Astrocyte (in vitro differentiated cells and primary cell): ENCODE results near the gene ZBTB44. TPM values are rescaled to one million over a fixed set of nuclear protein-coding genes. Genes with fewer than 3 reads are reported as not detected.

Experiments
- DNase-seq: peaks from one replicate; pipeline ENCODE4 v3.0.0-alpha.2; 2010; ENCODE audit warnings: low read depth
- FAIRE-seq: peaks from 2 replicates; lab custom pipeline; 2011; peaks lifted over from hg19 to GRCh38; lab: Jason Lieb, UNC
- H2AFZ ChIP-seq: 2 replicates; pipeline ENCODE4 v1.6.0; 2012; ENCODE audit warnings: low read depth, low read length, inconsistent platforms
- H3K27ac ChIP-seq: 2 replicates; pipeline ENCODE4 v1.5.1; 2011; ENCODE audit warnings: low read depth, low read length, inconsistent platforms
- H3K27me3 ChIP-seq: 2 replicates; pipeline ENCODE4 v1.6.0; 2011; ENCODE audit warnings: low read length, inconsistent platforms; ENCODE audit not compliant: insufficient read depth
- H3K36me3 ChIP-seq: 2 replicates; pipeline ENCODE4 v1.5.1; 2011; ENCODE audit warnings: low read length, inconsistent platforms; ENCODE audit not compliant: insufficient read depth
- H3K4me1 ChIP-seq: 2 replicates; pipeline ENCODE4 v1.5.1; 2011; ENCODE audit warnings: low read length, inconsistent platforms; ENCODE audit not compliant: insufficient read depth
- H3K4me2 ChIP-seq: 2 replicates; pipeline ENCODE4 v1.6.0; 2012; ENCODE audit warnings: low read length, inconsistent platforms
- H3K4me3 ChIP-seq: 2 replicates; pipeline ENCODE4 v1.5.1; 2011; ENCODE audit warnings: low read depth, mild to moderate bottlenecking, low read length, inconsistent platforms; ENCODE audit not compliant: insufficient read depth
- H3K79me2 ChIP-seq: 2 replicates; pipeline ENCODE4 v1.6.0; 2012; ENCODE audit warnings: mild to moderate bottlenecking, low read length, inconsistent platforms; ENCODE audit not compliant: insufficient read depth
- H3K9ac ChIP-seq: 2 replicates; pipeline ENCODE4 v1.6.0; 2012; ENCODE audit warnings: mild to moderate bottlenecking, low read length, inconsistent platforms
- H3K9me3 ChIP-seq: 2 replicates; pipeline ENCODE4 v1.5.1; 2012; ENCODE audit warnings: low read depth, mild to moderate bottlenecking, low read length, inconsistent platforms; ENCODE audit not compliant: insufficient read depth
- H4K20me1 ChIP-seq: 2 replicates; pipeline ENCODE4 v1.6.0; 2012; ENCODE audit warnings: low read length, inconsistent platforms; ENCODE audit not compliant: insufficient read depth
- H3K27ac Mint-ChIP-seq: one replicate; pipeline ENCODE4 v1.8.0; 2021; ENCODE audit warnings: mild to moderate bottlenecking, mixed read lengths; ENCODE audit not compliant: unreplicated experiment
- H3K27me3 Mint-ChIP-seq: one replicate; pipeline ENCODE4 v1.8.0; 2021; ENCODE audit warnings: low read depth, mixed read lengths; ENCODE audit not compliant: unreplicated experiment
- H3K36me3 Mint-ChIP-seq: one replicate; pipeline ENCODE4 v1.8.0; 2021; ENCODE audit warnings: low read depth, mixed read lengths; ENCODE audit not compliant: unreplicated experiment
- H3K4me1 Mint-ChIP-seq: one replicate; pipeline ENCODE4 v1.8.0; 2021; ENCODE audit warnings: low read depth, mixed read lengths; ENCODE audit not compliant: unreplicated experiment
- H3K4me3 Mint-ChIP-seq: one replicate; pipeline ENCODE4 v1.8.0; 2021; ENCODE audit warnings: mild to moderate bottlenecking, moderate library complexity, mixed read lengths; ENCODE audit not compliant: unreplicated experiment
- H3K9me3 Mint-ChIP-seq: one replicate; pipeline ENCODE4 v1.8.0; 2021; ENCODE audit warnings: mild to moderate bottlenecking, mixed read lengths; ENCODE audit not compliant: unreplicated experiment
- EZH2 ChIP-seq: IDR thresholded peaks from 2 replicates; pipeline ENCODE4 v1.6.1; 2012; ENCODE audit warnings: mild to moderate bottlenecking, low read length, inconsistent platforms; ENCODE audit not compliant: insufficient read depth
- total RNA-seq: library from RNA; stranded (reverse); gene quantifications from 2 replicates; pipeline ENCODE4 v1.2.1, GENCODE V29; 2021
- TF ChIP-seq, protein P1 (sequence below): IDR thresholded peaks from 2 replicates; pipeline ENCODE4 v1.5.1; 2011; ENCODE audit warnings: low read depth, mild to moderate bottlenecking, inconsistent platforms, low read length, moderate library complexity; ENCODE audit not compliant: insufficient read depth

Gene ZBTB44
- total RNA-seq, 1 donor from 2014 or later: 25.3 TPM

DNA sequence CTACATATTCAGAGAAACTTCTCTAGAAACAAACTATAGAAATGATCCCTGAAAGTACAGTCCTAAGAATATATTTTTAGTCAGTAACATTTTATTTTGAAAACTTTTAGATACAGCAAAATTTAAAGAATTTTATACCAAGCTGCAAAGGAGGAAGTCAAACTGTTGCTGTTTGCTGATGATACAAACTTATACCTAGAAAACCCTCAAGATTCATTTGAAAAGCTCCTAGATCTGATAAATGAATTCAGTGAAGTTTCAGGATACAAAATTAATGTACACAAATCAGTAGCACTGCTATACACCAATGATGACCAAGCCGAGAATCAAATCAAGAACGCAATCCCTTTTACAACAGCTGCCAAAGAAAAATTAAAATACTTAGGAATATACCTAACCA is 10.1 kb downstream of the ZBTB44 start:
- Mint-ChIP-seq H3K4me3 (no peak overlapping the region), H3K9me3 (peaks cover 7% of the 10 kb centered on the region), H3K27me3 (no peaks in the 10 kb centered on the region), H3K27ac (no peak overlapping the region), H3K36me3 (peaks cover 7% of the 10 kb centered on the region), H3K4me1 (no peaks in the 10 kb centered on the region)
- no peaks in the 10 kb centered on the region for H3K27me3 ChIP-seq
- peaks cover 25% of the 10 kb centered on the region for H3K79me2 ChIP-seq
- H3K9ac ChIP-seq: no peak overlapping the region
- no peak for DNase-seq
- H3K36me3 ChIP-seq: no peaks in the 10 kb centered on the region
- TF ChIP-seq, protein P1, sequence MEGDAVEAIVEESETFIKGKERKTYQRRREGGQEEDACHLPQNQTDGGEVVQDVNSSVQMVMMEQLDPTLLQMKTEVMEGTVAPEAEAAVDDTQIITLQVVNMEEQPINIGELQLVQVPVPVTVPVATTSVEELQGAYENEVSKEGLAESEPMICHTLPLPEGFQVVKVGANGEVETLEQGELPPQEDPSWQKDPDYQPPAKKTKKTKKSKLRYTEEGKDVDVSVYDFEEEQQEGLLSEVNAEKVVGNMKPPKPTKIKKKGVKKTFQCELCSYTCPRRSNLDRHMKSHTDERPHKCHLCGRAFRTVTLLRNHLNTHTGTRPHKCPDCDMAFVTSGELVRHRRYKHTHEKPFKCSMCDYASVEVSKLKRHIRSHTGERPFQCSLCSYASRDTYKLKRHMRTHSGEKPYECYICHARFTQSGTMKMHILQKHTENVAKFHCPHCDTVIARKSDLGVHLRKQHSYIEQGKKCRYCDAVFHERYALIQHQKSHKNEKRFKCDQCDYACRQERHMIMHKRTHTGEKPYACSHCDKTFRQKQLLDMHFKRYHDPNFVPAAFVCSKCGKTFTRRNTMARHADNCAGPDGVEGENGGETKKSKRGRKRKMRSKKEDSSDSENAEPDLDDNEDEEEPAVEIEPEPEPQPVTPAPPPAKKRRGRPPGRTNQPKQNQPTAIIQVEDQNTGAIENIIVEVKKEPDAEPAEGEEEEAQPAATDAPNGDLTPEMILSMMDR: no peak
- TF ChIP-seq EZH2: no peak
- H3K4me2 ChIP-seq: no peak overlapping the region
- H3K4me1 ChIP-seq: no peaks in the 10 kb centered on the region
- H2AFZ ChIP-seq: no peak overlapping the region
- H3K27ac ChIP-seq: no peak overlapping the region
- FAIRE-seq: no peak
- H4K20me1 ChIP-seq: peaks cover 22% of the 10 kb centered on the region
- no peak overlapping the region for H3K4me3 ChIP-seq
- no peaks in the 10 kb centered on the region for H3K9me3 ChIP-seq

DNA sequence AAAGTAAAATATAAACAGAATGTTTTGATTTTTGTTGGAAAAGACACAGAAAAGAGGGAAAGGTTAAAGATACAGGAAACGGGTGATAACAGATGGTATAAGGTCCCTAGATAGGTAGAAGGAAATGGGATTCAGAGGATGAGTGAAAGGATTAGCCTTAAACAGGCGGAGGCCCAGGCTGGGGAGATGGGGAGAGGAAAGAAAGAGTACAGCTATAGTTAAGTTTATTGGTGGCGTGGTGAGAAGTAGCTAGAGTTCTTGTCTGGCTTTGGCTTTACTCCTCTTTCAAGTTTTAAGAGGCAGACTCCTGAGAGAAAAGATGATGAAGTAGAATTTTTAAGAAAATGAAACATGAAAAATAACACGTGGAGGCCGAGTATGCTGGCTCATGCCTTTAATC is 13.7 kb downstream of the ZBTB44 start:
- H3K9me3 Mint-ChIP-seq: peaks cover 7% of the 10 kb centered on the region
- no peak overlapping the region for H3K27ac ChIP-seq
- H3K36me3 ChIP-seq: no peaks in the 10 kb centered on the region
- no peaks in the 10 kb centered on the region for H3K27me3 ChIP-seq
- H3K9me3 ChIP-seq: no peaks in the 10 kb centered on the region
- peaks cover 5% of the 10 kb centered on the region for H3K36me3 Mint-ChIP-seq
- H3K4me3 ChIP-seq: no peak overlapping the region
- H3K27me3 Mint-ChIP-seq: no peaks in the 10 kb centered on the region
- H3K4me3 Mint-ChIP-seq: no peak overlapping the region
- peaks cover 20% of the 10 kb centered on the region for H3K79me2 ChIP-seq
- H2AFZ ChIP-seq: no peak overlapping the region
- TF ChIP-seq, protein P1: no peak
- no peak for TF ChIP-seq EZH2
- FAIRE-seq (no peak), DNase-seq (no peak)
- peak overlapping the region; percentile 36 for H3K27ac Mint-ChIP-seq
- H3K4me1 Mint-ChIP-seq: no peaks in the 10 kb centered on the region
- H3K4me2 ChIP-seq: no peak overlapping the region
- peaks cover 17% of the 10 kb centered on the region for H4K20me1 ChIP-seq
- no peaks in the 10 kb centered on the region for H3K4me1 ChIP-seq
- H3K9ac ChIP-seq: no peak overlapping the region

DNA sequence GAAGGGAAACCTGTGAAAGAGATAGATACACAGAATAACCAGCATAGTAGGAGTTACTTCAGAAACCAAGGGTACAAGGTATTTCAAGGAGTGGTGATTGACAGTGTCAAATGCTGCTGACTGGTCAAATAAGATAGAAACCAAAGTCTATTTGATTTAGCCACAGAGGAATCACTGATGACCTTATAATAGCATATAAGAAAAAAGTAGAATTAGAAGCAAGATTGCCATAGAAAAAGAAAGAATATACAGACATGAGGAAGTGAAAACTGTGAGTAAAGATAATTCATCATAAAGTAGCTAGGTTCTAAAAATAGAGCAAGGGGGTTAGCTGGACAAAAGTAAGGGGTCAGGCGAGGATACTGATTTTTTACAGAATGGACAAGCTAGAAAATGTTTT is 14.2 kb downstream of the ZBTB44 start:
- no peak overlapping the region for H3K4me3 ChIP-seq
- no peaks in the 10 kb centered on the region for H3K36me3 ChIP-seq
- H4K20me1 ChIP-seq: peaks cover 17% of the 10 kb centered on the region
- no peaks in the 10 kb centered on the region for H3K27me3 ChIP-seq
- H3K36me3 Mint-ChIP-seq: peaks cover 5% of the 10 kb centered on the region
- no peaks in the 10 kb centered on the region for H3K9me3 ChIP-seq
- peaks cover 17% of the 10 kb centered on the region for H3K79me2 ChIP-seq
- FAIRE-seq (no peak), DNase-seq (no peak)
- H3K4me3 Mint-ChIP-seq: no peak overlapping the region
- H2AFZ ChIP-seq: no peak overlapping the region
- no peak overlapping the region for H3K4me2 ChIP-seq
- H3K27me3 Mint-ChIP-seq: no peaks in the 10 kb centered on the region
- H3K27ac ChIP-seq: no peak overlapping the region
- no peaks in the 10 kb centered on the region for H3K4me1 ChIP-seq
- TF ChIP-seq EZH2: no peak
- TF ChIP-seq, protein P1: no peak
- H3K9ac ChIP-seq: no peak overlapping the region
- no peaks in the 10 kb centered on the region for H3K4me1 Mint-ChIP-seq
- H3K27ac Mint-ChIP-seq: no peak overlapping the region
- peaks cover 5% of the 10 kb centered on the region for H3K9me3 Mint-ChIP-seq
